ENCODE results near the gene NKPD1.
A peak's percentile ranks its signal among the peaks of the same experiment; 100 is the strongest.
"Not testable (repeated sequence)": the region's sequence is repeated elsewhere in the genome, so short reads cannot be mapped to it uniquely, and the experiment has no call there.

NKPD1 gene

DNA sequence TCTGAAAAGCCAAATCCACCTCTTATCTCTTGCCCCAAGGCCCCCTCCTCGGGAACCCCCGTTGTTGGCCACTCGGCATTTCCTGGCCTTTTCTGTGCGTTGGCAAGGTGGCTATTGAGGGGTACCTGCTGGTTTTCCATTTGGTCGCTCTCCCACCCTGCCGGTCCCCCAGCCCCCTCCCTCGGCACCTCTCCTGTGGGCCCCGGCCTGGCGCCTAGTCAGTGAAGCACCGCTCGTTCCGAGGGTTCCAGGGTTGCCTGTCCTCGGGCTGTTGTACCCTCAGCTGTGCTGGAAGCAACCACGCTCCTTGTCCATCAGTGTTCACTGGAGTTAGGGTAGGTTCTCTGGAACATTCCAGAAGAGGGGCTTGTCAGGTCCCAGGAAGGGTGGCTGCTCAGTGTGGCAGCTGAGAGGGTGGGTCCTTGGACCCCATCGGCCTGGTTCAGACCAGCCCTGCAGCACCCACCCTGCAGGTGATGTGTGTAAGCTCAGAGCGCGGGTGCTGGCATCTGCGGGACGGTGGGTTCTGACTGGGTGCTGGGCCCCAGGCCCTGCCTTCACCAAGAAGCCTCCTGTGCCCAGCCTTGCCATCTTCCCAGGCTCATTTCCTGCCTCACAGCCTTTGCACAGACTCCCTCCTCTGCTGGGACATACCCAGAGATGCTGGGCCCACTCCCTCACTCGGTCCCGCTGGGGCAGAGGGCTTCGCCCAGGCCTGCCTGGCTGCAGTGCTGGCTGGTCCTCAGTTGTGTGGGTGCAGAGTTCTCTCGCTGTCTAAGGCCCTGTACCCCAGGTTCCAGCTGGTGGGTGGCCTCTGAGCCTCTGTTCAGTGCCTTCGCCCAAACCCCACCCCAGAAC, 21.3 kb downstream of the NKPD1 start:
- DNase-seq (ENCODE audit: low read depth in 2 of 2) = no peak

DNA sequence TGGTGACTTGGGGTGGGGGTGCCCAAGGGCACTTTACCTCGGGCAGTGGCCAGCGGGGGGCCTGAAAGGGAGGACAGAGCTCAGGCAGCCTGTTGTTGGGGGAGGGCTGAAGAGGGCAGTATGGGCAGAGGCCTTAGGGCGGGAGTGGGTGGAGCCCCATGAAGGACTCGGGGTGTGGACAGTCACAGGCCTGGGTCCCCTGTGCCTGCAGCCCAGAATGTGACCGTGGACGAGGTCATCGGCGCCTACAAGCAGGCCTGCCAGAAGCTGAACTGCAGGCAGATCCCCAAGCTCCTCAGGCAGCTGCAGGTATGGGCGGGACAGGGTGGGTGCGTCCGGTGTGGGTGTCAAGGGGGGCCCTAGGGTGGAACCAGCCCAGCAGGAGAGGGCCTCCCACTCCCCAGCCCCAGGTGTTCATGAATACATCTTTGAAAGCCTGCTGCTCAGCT, 22.5 kb downstream of the NKPD1 start:
- DNase-seq (ENCODE audit: low read depth in 2 of 2) = no peak

DNA sequence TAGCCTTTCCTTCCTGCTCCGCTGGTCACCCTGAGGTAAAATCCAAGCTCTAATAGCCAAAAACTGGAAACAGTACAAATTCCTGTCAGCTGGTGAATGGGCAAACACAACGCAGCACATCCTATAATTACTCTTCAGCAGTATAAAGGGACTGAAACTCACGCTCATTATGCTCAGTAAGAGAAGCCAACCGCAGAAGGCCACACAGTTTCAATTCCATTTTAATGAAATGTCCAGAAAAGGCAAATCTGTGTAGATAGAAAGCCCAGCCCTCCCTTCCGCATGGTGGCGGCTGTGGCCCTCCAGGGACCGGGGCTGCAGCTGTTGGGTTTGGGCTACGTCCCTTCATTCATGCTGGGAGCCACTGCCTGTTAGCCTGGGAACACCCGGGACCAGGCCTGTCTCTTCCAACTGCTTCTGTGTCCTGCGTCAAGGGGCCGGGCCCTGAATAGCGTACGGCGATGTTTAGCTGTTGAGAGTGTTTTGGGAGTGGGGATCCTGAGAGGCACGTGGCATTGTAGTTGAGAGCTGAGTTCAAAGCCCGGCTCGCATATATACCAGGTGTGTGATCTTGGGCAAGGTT, 23.5 kb downstream of the NKPD1 start:
- no peak for DNase-seq (ENCODE audit: low read depth in 2 of 2)

DNA sequence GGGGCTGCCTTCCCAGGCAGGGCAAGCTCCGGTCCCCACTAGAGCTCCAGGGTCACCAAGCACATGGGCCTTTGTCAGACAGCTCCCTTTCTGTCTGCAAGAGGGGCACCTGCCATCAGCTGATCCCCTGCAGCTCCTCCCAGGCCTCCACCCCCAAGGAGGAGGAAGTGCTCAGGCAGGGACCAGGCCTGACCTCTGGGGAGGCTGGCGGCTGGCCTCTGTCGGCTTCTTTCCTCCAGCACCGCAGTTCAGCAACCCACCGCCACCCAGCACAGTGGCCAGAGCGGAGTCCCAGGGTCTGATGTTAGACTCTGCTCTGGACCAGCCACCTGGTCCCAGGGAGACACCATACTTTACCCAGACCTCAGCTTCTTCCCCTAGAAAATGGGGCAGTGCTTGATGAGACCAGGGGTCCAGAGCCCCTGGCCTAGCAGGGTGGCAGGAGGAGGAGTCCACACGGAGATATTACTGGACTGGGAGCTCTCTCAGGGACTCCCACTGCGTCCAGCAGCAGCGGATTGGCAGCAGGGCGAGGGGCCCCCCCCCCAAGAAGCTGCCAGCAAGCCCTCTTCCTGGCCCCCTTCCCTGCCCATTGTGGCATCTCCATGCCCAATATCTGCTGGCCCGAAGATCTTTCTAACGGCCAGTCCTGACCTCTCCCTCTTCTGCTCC, 24.1 kb downstream of the NKPD1 start:
- DNase-seq (ENCODE audit: low read depth in 2 of 2) = no peak

- DNase-seq (ENCODE audit: low read depth in 2 of 2) = no peak
Observed at GRCh38 chr19:45135176-45135885, 25.5 kb downstream of the NKPD1 start.

DNA sequence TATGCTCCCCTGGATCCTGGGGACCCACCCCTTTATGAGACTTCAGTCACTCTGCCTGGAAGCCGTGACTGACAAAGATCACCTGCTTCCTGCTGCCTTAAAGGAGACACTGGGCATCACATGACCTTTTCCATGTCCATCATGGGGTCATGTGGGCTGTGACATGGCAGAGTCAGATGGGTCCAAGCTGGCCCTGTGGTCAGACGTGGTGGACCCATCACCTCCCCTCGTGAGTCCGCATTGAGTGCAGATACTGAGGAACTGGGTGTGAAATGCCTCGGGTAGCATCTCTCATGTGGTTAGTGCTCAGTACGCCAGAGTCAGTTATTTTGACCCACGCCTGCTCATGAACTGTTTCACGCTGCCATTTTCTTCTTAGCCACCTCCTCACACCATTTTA, 27.1 kb downstream of the NKPD1 start:
- DNase-seq (ENCODE audit: low read depth in 2 of 2) = no peak

- DNase-seq (ENCODE audit: low read depth in 2 of 2) = no peak
Observed at GRCh38 chr19:45130888-45131615, 29.7 kb downstream of the NKPD1 start.

DNA sequence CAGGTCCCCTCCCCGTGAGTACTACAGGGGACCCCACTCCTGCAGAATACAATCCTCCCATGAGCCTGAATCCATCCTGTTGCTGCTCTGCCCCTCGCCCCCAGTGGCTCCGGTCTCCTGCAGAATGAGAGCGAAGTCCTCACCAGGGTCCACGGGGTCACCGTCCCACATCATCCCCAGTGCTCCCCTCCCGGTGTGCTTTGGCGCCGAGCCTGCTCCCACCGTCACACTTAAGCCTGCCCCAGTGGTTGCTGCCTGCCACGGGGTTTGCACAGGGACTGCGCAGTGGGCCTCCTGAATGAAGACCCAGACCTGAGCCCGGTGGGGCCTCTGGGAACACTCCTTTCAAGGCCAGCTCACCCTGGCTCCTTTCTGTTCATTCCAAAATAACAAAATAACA, 30.5 kb downstream of the NKPD1 start:
- no peak for DNase-seq (ENCODE audit: low read depth in 2 of 2)

DNA sequence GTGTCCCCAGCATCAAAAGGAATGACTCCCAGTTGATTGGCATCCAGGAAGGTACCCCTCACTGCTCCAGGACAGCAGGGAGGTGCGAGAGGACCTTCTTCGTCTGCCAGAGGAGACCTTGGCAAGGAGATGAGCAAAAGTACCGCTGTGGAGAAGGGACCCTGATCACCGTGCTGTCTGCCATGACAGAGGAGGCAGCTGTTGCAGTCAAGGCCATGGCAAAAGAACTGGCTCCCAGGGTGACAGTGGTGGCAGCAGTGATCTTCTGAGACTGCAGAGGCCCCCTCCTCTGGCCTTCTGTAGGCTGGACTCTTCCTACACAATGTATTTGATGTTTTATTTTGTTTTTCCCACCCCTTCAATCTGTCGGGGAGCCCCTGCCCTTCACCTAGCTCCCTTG, 32.0 kb downstream of the NKPD1 start:
- DNase-seq (ENCODE audit: low read depth in 2 of 2) = no peak

- DNase-seq (ENCODE audit: low read depth in 2 of 2) = no peak
Observed at GRCh38 chr19:45128146-45128545, 32.6 kb downstream of the NKPD1 start.

DNA sequence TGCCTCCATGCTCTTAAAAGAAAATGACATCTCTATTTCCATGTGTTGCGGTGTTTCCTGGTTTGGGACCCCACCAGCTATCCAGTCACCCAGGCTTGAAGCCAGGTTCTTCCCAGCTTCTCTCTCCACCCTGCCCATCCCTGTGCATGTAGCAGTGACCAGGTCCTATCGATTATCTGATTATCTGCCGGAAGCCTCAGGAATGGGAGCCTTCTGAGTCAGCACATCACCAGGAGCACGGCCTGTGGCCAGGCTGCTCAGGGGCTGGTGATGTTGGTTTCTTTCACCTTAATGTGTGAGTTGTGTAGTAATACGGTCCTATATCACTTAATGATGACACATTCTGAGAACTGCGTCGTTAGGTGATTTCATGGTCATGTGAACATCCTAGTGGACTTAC, 34.1 kb downstream of the NKPD1 start:
- no peak for DNase-seq (ENCODE audit: low read depth in 2 of 2)

DNA sequence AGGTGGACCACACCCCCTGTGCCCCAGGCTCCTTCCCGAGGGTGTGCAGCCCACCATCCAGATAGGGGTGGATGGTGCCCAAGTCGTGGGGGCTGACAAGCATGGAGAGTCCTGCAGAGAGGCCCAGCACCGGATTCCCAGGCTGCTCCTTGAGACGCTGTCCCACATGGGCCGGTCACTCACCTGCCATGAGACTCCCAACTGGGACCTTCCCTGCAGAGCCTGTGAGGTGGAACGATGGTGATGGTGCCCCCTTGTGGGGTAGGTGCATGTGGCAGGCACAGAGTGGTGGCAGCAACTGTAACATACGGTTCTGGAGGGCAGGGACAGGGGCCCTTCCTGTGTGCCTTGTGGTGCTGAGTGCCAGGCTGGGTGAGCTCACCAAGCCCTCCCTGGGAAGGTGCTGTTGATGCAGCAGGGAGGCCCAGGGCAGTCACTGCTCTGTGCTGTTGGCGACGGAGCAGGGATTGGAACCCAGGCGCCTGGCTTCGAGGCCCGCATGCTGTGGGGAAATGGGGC, 34.7 kb downstream of the NKPD1 start:
- peak; percentile 65 to 66 for DNase-seq (ENCODE audit: low read depth in 2 of 2)

GRCh38 chr19:45125360-45125759, 35.4 kb downstream of the NKPD1 start:
- no peak for DNase-seq (ENCODE audit: low read depth in 2 of 2)

GRCh38 chr19:45124021-45124420, 36.8 kb downstream of the NKPD1 start:
- DNase-seq (ENCODE audit: low read depth in 2 of 2) = no peak

DNA sequence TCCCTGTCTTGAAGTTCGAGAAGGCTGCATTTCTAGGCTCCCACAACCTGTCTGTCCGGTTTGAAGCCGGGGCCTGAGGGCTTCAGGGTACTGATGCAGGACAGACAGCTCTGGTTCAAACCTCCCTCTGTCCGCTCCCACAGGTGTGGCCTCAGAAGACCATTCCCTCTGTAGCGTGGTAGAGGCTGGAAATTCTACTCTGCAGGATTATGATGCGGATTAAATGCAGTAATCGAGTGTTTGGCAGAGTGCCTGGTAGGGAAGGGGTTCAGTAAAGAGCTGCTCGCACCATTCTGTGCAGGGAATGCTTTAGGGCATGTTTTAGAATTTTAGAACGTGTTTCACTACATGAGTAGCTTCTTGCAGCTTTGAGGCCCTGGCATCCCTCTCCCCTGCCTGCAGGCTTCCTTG, 37.3 kb downstream of the NKPD1 start:
- DNase-seq (ENCODE audit: low read depth in 2 of 2) = no peak

DNA sequence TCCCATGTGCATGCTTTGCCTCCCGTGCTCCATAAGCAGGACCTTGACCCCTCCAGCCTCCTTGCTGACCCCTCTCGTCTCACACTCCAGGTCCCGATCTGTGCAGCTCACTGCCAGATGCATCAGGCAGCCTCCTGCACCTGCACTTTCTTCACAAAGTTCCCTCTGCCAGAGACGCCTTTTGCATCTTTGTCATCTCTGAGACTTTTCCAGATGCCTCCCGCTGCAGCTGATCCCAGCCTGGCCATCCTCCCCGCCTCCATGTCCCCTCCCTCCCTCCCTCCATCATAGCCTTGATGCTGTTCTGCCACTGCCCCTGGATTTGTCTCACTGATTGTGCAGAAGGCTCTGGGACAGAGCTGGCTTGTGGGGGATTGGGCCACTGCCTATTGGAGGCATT, 38.0 kb downstream of the NKPD1 start:
- no peak for DNase-seq (ENCODE audit: low read depth in 2 of 2)

GRCh38 chr19:45121827-45122345, 38.9 kb downstream of the NKPD1 start:
- no peak for DNase-seq (ENCODE audit: low read depth in 2 of 2)

DNA sequence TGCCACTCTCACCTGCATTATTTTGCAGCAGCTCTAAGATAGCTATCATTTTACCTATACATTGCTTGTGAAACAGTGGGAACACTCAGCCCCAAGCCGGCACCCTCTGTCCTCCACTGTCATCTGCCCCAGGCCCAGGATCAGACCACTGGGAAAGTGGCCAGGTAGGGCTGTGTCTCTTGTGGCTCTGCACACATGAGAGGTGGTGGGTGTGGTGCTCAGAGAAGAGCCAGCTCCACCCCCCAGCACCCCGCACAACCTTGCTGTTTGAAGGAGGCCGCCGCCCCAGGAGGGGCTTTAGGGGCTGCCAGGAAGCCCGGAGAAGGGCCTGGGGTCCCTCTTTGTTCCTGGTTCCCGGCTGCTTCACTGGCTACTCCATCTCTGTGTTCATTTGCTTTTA, 41.2 kb downstream of the NKPD1 start:
- no peak for DNase-seq (ENCODE audit: low read depth in 2 of 2)

- DNase-seq (ENCODE audit: low read depth in 2 of 2) = not testable (repeated sequence)
Observed at GRCh38 chr19:45118591-45119355, 42.0 kb downstream of the NKPD1 start.

GRCh38 chr19:45118106-45118505, 42.7 kb downstream of the NKPD1 start:
- DNase-seq (ENCODE audit: low read depth in 2 of 2) = no peak

Data from stimulated activated CD4-positive, alpha-beta T cell treated with anti-CD3 and anti-CD28 coated beads, Interleukin-4, amount 100 ng/mL, for 48 hours (primary cell).